ENCODE results near the gene AP3S2.
"Not testable (repeated sequence)": the region's sequence is repeated elsewhere in the genome, so short reads cannot be mapped to it uniquely, and the experiment has no call there.

The AP3S2 gene

DNA sequence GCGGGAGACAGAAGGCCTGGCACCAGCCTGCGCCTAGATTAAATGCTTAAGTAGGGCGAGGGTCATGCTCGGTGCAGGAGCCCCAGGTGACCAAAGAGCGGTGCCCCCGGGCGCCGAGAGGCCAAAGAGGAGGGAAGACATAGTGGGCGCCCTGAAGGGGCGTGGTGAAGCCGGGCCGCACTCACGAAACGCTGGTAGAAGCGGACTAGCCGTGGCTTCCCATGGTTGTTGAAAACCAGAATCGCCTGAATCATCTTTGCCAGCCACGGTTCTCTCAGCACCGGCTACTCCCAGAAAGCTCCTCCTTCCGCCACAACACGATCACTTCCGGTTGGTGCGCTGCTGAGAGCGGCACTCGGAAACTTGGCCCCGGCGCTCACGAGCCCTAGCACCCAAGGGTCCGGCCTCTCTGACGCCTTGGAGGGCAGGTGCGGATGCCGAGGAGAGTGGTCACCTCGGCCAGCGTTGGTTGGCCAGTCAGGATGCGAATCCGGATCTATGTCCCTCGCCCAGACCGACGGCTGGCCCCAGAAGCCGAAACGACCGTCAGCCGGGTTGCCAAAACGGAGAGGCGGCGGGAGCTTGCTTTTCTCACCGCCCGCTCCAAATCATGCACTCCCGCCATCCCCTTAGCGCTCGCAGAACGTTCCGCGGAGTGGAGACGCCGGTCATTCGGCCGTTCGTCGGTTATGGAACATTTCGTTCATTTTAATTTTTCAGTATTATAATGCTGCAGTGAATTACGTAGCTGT, at the start of gene AP3S2:
AP3S2 (minus strand) TSS at position 299 of the 752 bp plus-strand sequence; CDS start at position 254, 45 bp downstream.
- DNase-seq = peak; percentile 74

DNA sequence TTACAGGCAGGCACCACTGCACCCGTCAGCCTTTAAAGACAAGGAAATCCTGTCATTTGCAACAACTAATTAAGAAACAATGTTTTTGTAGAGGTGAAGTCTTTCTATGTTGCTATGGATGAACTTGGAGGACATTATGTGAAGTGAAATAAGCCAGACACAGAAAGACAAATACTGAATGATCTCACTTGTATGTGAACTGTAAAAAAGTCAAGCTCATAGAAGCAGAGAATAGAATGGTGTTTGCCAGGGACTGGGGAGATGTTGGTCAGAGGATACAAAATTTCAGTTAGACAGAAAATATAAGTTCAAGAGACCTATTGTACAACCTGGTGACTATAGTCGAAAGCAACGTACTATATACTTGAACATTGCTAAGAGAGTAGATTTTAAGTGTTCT, 46.1 kb upstream of the AP3S2 start:
- DNase-seq = no peak

DNA sequence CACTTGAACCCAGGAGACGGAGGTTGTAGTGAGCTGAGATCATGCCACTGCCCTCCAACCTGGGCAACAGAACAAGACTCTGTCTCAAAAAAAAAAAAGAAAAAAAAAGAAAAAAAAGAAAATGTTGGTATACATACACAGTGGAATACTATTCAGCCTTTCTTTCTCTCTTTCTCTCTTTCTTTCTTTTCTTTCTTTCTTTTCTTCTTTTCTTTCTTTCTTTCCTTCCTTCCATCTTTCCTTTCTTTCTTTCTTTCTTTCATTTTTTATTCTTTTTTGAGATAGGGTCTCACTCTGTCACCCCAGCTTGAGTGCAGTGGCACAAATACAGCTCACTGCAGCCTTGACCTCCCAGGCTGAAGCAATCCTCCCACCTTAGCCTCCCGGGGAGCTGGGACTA, 45.6 kb upstream of the AP3S2 start:
- not testable (repeated sequence) for DNase-seq

DNA sequence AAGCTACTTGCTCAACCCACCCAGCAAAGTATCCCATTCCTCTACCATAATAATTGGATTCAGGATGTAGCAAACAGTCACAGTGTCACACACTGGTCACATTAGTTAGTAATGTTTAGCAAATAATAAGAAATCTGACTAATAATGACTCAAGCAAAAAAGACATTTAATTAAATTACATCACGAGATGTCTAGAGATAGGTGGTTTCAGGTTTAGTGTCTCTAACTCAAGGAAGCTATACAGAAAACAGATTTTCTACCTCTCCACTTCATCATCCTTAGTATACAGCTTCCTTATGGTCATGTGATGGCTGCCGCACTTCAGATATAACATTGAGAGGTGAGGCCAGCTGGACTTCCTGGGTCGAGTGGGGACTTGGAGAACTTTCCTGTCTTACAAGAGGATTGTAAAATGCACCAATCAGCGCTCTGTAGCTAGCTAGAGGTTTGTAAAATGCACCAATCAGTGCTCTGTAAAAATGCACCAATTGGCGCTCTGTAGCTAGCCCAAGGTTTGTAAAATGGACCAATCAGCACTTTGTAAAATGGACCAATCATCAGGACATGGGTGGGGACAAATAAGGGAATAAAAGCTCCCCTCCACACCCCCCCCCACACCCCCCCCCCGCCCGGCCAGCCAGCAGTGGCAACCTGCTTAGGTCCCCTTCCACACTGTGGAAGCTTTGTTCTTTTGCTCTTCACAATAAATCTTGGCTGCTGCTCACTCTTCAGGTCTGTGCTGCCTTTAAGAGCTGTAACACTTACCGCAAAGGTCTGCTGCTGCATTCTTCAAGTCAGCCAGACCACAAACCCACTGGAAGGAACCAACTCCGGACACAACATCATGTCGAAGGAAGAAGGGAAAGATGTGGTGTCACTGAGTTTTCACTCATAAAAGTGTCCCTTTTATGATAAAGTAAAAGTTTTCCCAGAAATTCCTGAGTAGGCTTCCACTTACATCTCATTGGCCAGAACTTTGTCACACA, 43.9 kb upstream of the AP3S2 start:
- no peak for DNase-seq

DNA sequence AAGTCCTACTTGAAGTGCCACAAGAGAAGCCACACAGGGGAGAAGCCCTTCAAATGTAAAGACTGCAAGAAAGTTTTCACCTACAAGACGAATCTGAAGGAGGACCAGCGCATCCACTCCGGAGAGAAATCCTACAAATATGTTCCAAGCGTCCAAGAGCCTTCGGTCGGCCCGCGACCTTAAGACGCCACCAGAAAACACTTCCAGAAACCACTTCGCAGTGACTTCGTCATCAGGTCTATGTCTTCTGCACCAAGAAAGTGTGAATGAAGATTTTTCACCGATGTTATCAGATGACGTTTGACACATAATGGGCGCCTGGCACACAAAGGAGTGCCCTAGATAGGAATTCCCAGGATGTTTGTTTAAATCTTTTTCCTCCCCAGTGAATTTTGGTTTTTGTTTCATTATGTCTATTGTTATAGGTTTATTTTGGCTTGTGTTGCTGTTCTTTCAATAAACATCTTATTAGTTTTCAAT, 43.0 kb upstream of the AP3S2 start:
- no peak for DNase-seq

DNA sequence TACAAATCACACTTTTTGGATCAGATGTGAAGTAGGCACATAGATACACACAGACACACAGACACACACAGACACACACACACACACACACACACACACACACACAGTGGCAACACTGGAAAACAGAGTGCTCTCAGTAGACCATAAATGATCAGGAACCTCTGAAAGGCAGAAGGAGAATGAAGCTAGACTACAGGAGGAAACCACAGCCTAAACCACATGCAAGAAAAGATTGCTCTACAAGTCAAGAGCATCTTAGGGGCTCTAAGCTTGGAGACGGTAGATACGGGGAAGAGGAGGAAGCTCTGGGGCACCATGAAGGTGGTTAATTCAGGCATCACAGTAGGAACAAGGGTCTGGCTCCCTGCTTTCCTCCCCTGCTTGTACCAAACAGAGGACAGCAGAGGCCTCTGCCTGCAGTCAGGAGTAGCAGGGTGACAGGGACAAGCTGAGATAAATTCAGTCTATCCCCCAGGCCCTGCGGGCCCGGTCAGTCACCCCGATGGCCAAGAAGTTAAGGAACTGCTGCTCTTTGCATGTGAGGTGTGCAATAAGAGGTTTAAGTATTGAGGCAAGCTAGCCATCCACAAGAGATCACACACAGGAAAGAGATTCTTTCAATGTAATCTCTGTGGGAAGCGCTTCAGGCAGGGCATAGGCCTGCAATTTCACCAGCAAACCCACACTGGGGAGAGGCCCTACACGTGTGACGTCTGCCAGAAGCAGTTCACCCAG, 42.4 kb upstream of the AP3S2 start:
- DNase-seq = no peak

DNA sequence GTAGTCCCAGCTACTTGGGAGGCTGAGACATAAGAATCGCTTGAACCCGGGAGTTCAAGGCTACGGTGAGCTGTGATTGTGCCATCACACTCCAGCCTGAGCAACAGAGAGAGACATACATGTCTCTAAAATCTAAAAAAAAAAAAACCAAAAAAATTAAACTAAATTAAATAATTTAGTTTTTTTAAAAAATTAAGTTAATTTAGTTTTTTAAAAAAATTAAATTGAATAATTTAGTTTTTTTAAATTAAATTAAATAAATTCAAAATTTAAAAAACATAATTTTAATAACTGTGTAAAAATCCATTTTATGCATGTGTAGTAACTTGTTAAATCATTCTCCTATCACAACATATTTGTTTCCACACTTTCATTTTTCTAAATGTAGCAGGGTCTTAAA, 39.1 kb upstream of the AP3S2 start:
- no peak for DNase-seq

DNA sequence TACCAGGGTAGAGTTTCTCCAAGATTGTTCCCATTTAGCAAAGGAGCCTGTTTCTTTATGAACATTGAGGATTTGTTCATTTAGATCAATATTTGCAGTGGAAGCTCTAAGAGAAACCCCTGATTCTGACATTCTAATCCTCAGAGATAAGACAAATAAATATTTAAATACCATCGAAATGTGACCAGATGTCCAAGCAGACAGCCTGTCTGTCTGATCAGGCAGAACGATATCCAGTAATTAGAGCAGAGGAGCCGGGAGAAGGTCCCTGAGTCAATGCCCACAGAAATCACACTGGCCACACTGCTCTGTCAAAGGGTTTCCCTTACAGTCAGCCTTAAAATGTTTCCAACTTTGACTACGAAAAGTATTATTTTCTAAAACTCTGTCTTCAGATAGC, 34.6 kb upstream of the AP3S2 start:
- no peak for DNase-seq

DNA sequence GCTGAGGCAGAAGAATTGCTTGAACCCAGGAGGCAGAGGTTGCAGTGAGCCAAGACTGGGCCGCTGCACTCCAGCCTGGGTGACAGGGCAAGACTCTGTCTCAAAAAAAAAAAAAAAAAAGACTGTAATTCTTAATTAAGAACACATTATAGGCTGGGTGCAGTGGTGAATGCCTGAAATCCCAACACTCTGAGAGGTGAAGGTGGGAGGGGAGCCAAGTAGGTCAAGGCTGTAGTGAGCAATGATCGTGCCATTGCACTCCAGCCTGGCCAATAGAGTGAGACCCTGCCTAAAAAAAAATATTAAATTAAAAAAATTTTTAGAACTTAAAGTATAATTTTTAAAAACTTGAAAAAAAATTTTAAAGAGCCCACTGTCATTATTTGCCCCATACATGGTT, 32.4 kb upstream of the AP3S2 start:
- DNase-seq = no peak

DNA sequence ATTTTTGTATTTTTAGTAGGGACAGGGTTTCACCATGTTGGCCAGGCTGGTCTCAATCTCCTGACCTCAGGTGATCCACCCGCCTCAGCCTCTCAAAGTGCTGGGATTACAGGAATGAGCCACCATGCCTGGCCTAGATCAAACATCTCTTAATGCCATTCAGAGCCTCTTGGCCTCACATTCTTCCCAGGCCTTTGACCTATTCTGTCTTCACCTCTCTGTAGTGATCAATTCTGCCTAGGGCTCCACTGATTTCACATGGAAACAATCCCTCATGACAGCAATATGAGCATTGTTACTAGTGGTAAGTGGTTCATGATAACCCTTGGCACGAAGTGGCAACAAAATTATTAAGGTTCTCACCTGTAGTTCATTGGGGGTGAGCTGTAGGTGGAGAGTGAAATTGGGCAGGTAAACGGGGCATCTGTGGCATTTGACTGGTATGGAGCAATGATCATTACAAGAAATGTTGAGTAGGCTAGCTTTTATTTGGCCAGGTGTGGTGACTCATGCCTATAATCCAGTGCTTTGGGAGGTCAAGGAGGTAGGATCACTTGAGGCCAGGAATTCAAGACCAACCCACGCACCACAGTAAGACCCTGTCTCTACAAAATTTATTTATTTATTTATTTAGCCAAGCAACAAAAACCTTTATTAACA, 23.8 kb upstream of the AP3S2 start:
- no peak for DNase-seq

DNA sequence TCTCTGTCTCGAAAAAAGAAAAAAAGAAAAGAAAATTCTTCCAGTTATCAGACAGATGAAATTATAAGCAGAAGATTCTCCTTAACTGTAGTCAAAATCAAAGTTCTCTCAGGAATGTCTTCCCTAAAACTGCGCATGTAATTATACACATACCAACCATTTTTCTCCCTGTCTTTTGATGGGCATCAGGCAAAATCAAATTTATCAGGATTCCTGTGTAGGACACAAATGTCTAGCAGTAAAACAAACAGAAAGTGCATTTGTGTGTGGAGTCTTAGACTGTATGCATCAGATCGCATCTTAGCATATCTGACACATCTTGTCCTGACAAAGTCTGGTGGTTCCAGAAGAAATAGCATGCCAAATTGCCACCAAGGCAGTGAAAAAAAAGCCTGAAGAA, 22.9 kb upstream of the AP3S2 start:
- no peak for DNase-seq

DNA sequence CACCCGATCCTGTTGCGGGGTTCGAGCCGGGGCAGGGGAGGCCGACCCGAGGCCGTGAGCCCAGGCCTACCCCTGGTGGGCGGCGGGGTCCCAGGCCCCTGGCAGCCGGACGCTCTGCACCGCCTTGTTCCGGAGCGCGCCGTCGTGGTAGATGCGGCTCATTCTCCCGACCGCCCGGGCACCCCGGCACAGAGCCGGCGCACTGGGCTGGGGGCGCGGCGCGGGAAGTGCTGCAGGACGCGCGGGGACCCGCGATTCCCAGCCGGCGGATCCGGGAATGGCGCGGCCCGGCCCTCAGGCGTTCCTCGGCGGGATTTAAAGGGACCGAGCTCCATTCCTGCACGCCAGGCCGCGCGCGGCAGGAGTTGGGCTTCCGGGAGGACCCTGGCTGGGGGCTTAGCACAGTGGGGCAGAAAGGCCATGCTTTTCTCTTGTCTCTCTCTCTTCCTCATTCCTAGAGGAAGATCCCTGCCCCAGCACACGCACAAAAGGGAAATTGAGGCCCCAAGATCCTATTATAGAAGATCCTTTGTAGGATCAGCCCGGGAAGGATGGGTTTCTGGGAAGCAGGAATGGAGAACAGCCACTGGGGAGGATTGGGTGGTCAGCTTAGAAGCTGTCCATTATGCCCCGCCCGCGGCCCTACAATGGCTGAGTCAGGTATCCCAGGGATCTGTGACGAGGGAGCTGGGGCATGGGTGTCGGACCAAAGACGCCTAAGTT, 19.0 kb upstream of the AP3S2 start, which contains the start of gene ARPIN:
ARPIN (minus strand) TSS at position 279 of the 723 bp plus-strand sequence; CDS start at position 162, 117 bp downstream.
- no peak for DNase-seq

DNA sequence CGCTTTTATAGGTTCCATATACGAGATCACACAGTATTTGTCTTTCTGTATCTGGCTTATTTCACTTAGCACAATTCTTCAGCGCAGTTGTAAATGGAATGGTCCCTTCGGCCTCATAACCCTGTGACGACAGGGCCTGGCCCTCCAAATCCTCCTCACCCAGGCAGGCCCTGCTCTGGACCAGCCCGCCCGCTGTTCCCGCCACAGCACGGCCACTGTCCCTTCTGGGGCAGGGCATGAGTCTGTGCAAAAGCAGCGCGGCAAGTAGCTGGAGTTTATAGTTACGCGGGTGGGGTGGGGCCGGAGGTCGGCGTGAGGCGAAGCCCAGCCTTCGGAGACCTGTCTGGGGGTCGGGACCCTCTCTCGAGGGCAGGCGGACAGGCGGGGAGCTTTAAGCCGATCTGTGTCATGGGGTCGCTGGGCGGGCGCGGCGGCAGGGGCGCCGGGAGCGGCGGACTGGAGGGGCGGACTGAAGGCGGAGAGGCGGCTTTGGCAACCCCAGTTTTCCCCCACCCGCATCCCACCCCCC, 18.4 kb upstream of the AP3S2 start:
- no peak for DNase-seq

DNA sequence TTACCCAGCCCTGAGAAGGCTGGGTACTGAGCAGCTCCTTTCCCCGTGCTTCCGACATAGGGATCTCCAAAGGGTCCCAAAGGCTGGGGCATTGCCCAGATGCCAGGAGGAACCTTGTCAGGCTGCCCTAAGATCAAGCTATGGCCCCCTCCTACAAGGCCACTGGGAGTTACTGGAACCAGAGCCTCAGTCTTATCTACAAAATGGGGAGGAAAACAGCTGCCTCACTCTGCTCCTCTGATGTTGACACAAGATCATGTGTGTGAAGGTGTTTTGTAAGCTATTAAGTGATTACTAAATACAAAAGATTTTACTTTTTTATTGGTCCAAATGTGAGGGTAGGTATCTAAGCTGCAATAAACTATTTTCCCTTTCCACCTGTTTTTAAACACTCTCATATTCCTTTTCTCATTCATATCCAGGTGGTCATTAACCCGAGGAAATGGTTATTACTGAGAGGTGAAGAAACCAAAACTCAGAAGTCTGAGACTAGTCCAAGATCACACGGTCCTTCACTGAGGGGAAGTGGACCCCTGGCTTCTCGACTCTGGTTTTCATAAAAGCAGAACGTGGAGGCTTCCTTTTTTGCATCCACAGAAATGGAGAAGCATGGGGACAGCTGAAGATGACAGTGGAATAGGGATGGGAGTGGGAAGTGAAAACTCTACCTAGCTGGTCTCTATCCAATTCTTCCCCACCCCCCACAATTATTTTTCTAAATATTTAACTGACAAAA, 17.3 kb upstream of the AP3S2 start:
- DNase-seq = no peak

DNA sequence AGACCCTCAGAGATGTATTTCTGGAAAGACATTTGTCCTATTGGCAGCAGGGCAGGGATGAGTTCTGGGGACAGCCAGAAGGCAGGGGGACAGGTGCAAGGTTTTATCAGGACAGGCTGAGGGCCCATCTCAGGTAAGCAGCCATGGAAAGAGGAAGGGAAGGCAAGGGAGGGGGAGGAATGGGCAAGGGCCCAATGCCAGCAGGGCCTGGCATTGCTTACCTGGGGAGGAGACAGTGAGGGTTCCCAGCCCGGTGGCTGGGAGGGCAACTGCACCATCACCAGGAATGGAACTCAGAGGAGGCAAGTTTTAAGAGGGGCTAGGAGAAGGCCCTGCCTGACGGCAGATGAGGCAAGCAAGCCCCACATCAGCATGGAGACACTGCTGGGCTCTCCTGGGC, 15.8 kb upstream of the AP3S2 start:
- no peak for DNase-seq

DNA sequence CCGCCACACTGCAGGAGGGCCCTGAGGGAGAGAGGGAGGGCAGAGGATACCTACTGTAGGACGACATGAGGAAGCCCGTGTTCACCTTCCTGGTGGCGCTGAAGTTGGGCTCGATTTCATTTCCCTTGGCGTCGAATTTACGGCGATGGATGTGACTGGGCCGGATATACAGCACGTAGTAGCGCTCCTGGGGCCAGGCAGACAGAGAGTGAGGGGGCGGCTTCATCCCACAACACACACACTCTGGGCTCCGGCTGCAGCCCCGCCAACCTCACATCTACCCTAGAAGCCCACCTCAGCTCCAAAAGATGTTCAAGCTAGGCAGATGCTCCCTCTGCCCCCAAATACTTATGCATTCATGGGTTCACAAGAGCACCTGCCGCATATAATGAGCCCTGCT, 14.4 kb upstream of the AP3S2 start:
- no peak for DNase-seq

DNA sequence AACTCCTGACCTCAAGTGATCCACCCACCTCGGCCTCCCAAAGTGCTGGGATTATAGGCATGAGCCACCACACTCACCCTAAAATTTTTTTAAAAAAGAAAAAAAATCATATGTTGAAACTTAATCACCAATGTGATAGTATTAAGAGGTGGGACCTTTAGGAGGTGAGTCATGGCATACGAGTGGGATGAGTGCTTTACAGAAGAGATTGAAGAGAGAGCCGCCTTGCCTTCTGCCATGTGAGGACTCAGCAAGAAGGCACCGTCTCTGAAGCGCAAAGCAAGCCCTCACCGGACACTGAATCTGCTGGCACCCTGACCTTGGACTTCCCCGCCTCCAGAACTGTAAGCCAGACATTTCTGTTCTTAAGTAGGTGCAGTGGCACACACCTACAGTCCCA, 13.5 kb upstream of the AP3S2 start:
- no peak for DNase-seq

DNA sequence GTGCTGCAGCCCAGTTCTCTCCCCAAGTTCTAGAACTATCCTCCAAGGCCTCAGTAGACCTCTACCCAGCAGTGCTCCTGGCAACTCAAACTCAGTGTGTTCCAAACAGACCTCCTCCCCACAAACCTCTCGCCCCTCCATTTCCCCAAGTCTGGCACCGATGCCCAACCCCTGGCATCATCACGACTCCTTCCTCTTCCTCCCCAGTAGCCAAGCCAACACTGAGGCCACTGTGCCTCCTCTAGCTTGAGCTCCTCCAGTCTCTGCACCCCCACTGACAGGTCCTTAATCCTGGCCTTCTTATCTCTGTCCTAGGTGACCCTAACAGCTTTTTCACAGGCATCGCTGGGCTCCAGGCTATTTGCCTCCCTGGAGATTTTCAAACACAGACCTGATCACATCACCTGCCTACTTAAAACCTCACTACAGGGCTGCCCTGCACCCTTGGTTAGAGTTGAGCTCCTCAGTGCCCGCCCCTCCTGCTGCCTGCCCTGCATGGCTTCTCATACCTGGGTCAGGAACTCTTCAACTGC, 12.1 kb upstream of the AP3S2 start:
- DNase-seq = no peak

DNA sequence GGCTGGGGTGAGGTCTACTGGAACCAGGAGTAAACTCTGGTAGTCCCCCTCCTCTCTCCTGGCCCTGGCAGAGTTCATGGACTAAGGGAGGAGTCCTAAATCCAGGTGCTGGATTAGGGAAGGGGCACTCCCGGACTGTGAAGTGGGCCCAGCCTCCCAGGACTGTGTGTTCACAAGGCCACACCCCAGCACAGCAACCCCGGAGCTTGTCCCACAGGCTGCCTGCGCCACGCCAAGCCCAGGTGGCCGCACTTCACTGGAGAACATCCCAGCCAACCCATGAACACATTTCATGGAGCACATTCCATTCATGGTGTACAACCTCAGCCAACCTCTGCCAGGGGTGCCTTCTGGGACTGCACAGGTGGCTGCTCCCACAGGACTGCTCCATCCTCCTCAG, 10.7 kb upstream of the AP3S2 start:
- no peak for DNase-seq

DNA sequence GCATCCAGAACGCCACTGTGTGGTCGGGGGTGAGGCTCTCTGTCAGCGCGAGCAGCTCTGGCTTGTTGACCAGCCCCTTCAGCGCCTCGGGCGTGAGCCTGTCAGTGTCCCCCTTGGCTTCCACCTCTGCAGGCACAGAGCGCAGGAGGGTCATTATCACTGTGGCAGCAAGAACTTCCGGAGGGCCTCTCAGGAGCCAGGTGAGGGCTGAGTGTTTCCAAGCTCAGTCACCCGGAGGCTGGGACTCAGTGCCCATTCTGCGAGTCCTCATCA, 10.0 kb upstream of the AP3S2 start:
- DNase-seq = no peak
